ENCODE data around the gene DAZAP1. TPM values are rescaled to one million over a fixed set of nuclear protein-coding genes. Genes with fewer than 3 reads are reported as not detected.

Gene DAZAP1
- total and polyA plus RNA-seq, 2 of the 4 experiments (the other 2 are of a cell fraction) = 22.0 to 62.8 TPM

DNA sequence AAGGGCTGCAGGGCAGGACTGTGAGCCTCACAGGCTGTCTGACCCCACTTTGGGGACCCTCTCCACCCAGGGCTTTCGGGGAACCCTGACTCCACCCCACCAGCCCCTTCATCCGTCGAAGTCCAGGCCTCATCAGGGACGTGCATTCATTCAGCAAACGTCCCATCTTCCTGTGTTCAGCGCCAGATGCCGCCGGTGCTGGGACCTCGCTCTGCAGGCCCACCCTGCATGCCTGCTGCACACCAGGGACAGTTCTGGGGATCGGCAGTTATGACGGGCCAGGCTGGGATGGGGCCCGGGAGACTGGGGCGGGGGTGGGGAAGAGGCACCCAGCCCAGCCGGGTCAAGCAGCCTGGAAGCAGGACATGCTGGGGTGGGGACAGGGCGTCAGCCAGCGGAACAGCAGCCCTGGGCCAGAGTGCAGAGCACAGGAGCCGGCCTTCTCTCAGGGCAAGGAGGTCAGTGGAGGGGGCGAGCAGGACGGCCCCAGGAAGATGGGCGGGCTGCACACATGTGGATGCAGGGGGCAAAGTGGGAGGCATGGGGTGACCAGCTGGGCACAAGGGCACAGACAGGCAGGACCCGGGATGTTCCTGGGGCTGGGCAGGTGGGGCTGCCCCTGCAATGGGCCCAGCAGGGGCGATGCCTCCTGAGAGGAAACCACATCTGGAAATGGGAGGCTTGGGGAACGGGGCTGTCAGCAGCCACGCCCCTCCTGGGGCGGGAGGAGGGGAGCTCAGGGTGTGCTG lies 11.2 kb upstream of the DAZAP1 start:
- POLR2A ChIA-PET (ENCODE audit: unreplicated experiment) = no interaction called here
- DNase-seq = no peak

More for the DNA sequence above, 11.2 kb upstream of the DAZAP1 start:
- H3K56ac ChIP-seq (ENCODE audit: extremely low read depth, insufficient read depth, low read length) = no peak overlapping the region
- no peaks in the 10 kb centered on the region for H4K20me1 ChIP-seq (ENCODE audit: insufficient read depth, low read length)
- H2AK9ac ChIP-seq (replicated peaks; ENCODE audit: low read depth, low read length, poor library complexity) = peak overlapping the region; percentile 15
- H3K4me3 ChIP-seq (ENCODE audit: insufficient read depth, low read depth, low read length) = no peak overlapping the region
- CTCF ChIA-PET = no interaction called here
- TF ChIP-seq MXI1 (IDR thresholded peaks at IDR 0.05; ENCODE audit: borderline replicate concordance, low read depth, low read length) (no peak), RFX5 (IDR thresholded peaks at IDR 0.05; ENCODE audit: low read depth, low read length) (no peak), RAD21 (IDR thresholded peaks at IDR 0.05; ENCODE audit: low read length) (no peak), SMC3 (IDR thresholded peaks at IDR 0.05; ENCODE audit: low read depth, low read length) (no peak)
- H3K18ac ChIP-seq (ENCODE audit: low read depth, low read length) = no peak overlapping the region
- intact Hi-C loops (cut with micrococcal nuclease) = no loop called here
- H4K91ac ChIP-seq (ENCODE audit: insufficient read depth, low read depth, low read length) = no peak overlapping the region
- H3K14ac ChIP-seq (replicated peaks; ENCODE audit: low read depth, low read length) = no peak overlapping the region
- H3K27ac ChIP-seq (ENCODE audit: insufficient read depth, low read length) = no peak overlapping the region
- H2BK15ac ChIP-seq (ENCODE audit: low read depth, low read length) = no peak overlapping the region
- WGBS, 2 experiments (ENCODE audit: extremely low coverage in 2 of 2, insufficient read length in 1 of 2) = 61% methylated on average over 6 of the region's 25 CpGs; no CpG with 5 or more reads in 1 of the 2 experiments
- in situ Hi-C loops (cut with MboI; ENCODE audit: low sequenced_read_pairs) = no loop called here
- BruUV-seq (replicated peaks) = no TSS peak
- H3K23ac ChIP-seq (ENCODE audit: low read depth, low read length) = no peak overlapping the region
- H3K9ac ChIP-seq (ENCODE audit: low read depth, low read length) = no peak overlapping the region
- no peak overlapping the region for H3K4me2 ChIP-seq (ENCODE audit: low read depth, low read length)
- no peak overlapping the region for H2AK5ac ChIP-seq (ENCODE audit: low read depth, low read length)
- dilution Hi-C loops (cut with HindIII; ENCODE audit: low sequenced_read_pairs, unreplicated experiment) = no loop called here
- H3K27me3 ChIP-seq (ENCODE audit: control insufficient read depth, insufficient read depth, low read length) = no peaks in the 10 kb centered on the region
- H3K36me3 ChIP-seq (ENCODE audit: control insufficient read depth, insufficient read depth, low read length) = peaks cover 12% of the 10 kb centered on the region
- H2BK5ac ChIP-seq (ENCODE audit: low read depth, low read length, poor library complexity, severe bottlenecking) = no peak overlapping the region
- H3K4me1 ChIP-seq (ENCODE audit: control insufficient read depth, insufficient read depth, low read length) = peaks cover 4% of the 10 kb centered on the region
- peak overlapping the region; percentile 63 for H2AFZ ChIP-seq (replicated peaks; ENCODE audit: low read length, poor library complexity)
- H3K79me1 ChIP-seq (ENCODE audit: low read depth in 1 of 2, low read length in 2 of 2) = peaks cover 0 to 10% of the 10 kb centered on the region in 2 experiments; a peak in 3 of 4 replicates
- no peaks in the 10 kb centered on the region for H3K9me3 ChIP-seq (ENCODE audit: control insufficient read depth, insufficient read depth, low read length)
- H4K8ac ChIP-seq (ENCODE audit: low read depth in 2 of 2, low read length in 2 of 2) = no peak overlapping the region
- H2BK120ac ChIP-seq (ENCODE audit: low read depth, low read length) = no peak overlapping the region
- no peak overlapping the region for H3K4ac ChIP-seq (ENCODE audit: low read depth, low read length)
- H2BK20ac ChIP-seq (ENCODE audit: low read depth, low read length) = no peak overlapping the region
- no peak for ATAC-seq (ENCODE audit: low read depth)
- no peaks in the 10 kb centered on the region for H3K9me1 ChIP-seq (ENCODE audit: insufficient read depth, low read length)
- no peak overlapping the region for H4K5ac ChIP-seq (ENCODE audit: low read depth, low read length)
